Activated CD4-positive, alpha-beta T cell treated with anti-CD3 and anti-CD28 coated beads, Interleukin-2, Interleukin-6, amounts not matched to agents 100 ng/mL and 50 ng/mL, durations not matched to agents 16 hours and 8 hours (primary cell): ENCODE data around the gene TBCD.
"Not testable (repeated sequence)": the region's sequence is repeated elsewhere in the genome, so short reads cannot be mapped to it uniquely, and the experiment has no call there.

Experiments
- DNase-seq: peaks from one replicate; pipeline ENCODE4 v3.0.0-alpha.2; 2020

TBCD gene

DNA sequence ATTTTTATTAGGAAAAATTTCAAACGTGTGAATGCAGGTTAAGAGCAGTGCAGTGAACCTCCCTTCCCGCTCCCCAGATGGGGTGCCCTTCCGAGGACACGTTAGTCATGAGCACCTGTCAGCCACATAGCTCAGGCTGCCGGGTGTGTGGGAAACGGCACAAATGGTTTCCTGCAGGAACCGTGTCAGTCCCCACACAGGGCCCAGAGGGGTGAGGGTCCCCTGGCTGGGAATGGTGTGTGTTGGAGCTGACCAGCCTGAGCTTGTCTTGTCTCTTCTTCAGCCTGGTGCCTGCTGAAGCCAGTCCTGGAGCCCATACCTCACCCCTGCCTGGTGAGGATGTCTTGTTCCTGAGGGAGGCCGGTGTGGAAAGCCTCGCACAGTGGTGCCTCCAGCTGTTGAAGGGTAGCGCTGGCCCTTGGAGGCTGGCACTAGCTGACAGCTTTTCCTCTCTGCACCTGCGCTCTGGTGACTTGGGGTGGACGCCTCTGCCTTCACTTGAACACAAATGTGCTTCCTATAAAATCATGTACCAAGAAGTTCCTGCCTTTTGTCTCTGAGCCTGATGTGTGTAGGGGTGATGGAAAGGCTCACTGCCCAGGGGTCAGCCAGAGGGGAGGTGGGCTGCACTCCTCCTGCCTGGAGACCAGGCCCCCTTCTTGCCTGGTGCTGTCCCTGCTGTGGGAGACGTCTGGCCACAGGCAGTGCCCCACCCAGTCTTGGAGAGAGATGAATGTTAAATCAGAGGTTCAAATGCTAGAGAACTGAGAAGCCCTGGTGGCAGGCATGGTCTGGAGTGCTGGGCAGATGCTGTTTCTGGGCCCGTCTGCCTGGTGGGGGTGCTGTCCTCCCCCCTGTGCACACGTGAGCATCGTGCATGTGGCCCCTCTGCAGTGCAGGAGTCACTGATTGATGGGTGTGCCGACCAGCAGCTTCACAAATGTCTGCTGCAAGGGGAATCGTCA is 190.6 kb downstream of the TBCD start:
- DNase-seq = no peak

DNA sequence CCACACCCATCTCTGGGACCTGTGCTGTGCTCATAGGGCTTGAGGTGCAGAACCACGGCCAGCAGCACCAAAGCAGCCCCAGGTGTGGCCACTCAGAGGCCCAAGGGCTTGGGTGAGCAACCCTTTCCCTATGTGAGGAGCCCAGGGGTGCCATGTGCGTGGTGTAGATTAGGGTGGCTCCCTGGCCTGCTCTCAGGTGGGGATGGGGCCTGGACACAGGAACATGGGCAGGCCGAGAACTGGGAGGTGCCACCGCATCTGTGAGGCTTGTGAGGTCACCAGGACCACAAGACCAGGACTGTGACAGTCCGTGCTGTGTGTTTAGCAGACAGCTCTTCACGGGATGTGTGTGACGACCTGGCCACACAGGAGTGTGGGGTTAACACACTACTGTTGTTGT is 191.5 kb downstream of the TBCD start:
- no peak for DNase-seq

DNA sequence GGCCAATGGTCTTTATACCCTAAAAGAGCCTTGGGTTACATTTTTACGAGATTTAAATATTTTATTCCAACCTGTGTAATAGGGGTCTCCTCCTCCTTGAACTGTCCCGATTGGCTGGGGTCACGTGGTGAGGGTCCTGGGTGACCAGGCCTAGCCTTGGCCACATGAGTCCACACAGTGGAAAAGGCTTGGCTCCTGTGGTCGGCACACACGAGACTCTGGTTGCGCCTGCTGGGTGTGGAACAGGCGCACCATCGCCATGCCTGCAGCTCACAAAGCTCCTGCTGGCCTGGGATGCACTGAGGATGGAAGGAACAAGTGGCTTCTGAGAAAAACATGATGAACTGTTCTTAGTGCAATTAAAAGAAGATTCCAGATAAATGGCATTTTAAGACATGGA is 191.9 kb downstream of the TBCD start:
- no peak for DNase-seq

GRCh38 chr17:82944990-82945389 is 193.1 kb downstream of the TBCD start:
- DNase-seq = no peak

- DNase-seq = no peak
Observed at GRCh38 chr17:82946081-82946480, 194.2 kb downstream of the TBCD start.

- DNase-seq = no peak
Observed at GRCh38 chr17:82947051-82947991, 195.5 kb downstream of the TBCD start.

DNA sequence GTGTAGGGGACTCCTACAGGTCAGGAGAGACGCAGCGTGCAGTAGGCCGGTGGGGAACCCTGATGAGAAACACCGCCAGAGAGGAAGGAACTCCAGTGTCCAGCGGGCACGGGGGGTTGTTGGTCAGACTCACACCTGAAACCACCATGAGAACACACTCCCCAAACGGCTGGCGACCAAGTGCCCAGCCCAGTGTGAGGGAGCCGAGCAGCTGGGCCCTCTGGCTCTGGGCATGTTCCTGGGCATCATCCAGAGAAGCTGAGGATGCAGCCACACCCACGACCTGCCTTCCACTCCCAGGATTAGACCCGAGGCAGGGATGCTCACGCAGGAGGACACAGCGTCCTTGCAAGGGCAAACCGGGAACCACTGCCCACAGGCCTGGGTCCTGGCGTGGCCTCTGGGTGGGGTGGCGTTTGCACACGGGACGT is 196.2 kb downstream of the TBCD start:
- no peak for DNase-seq

DNA sequence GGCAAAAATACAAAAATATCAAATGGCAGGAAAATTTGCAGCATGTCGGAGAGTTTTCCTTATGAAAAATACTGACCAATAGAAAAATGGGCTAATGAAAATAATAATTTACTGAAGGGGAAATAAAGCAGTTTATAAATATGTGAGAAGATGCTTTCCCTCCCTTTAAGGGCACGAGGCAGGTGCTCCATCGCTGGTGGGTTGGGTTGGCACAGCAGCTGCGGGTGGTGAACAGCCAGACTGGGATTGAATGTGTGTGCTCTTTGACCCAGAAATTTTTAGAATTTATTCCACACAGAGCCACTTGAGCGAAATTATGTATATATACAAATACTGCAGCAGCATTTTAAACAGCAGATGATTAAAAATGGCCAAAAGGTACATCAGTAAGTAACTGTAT is 197.1 kb downstream of the TBCD start:
- DNase-seq = no peak

GRCh38 chr17:82949361-82949760 is 197.5 kb downstream of the TBCD start:
- DNase-seq = no peak

DNA sequence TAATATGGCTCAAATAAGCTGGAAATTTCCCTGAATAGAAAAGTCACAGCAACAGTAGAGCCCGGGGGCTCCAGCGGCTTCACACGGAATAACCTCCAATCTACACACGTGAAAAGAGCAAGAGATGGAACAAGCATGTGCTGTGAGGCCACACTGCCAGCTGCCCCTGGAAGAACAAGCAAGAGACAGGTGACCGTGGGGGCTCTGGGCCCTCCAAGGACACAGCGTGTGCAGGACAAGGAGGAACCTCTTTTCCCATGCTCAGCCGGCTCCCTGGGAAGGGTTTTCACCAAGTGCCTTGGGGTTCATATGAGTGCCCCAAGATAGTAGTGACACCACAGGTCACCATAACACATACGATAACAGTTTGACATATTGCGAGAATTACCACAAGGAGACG is 198.1 kb downstream of the TBCD start:
- no peak for DNase-seq

GRCh38 chr17:82950525-82951102 is 198.7 kb downstream of the TBCD start:
- no peak for DNase-seq

DNA sequence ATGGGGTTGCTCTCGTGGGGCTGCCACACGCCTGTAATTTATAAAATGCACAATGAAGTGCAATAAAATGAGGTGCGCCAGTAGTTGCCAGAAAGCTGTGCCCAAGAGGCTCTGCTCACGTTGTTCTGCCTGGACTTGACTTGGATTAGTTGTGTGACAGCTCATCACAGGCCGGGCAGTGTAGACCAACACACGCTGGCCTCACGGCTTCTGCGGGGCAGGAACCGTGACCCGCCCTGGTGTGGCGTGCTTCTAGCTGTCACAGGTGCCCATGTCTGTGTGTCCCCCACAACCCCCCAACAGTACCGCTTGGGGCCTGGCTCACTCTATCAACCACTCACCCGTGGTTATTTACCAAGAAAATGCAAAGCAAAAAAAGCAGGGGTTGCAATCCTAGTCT is 200.2 kb downstream of the TBCD start:
- no peak for DNase-seq

- not testable (repeated sequence) for DNase-seq
Observed at GRCh38 chr17:82955106-82955505, 203.2 kb downstream of the TBCD start.

DNA sequence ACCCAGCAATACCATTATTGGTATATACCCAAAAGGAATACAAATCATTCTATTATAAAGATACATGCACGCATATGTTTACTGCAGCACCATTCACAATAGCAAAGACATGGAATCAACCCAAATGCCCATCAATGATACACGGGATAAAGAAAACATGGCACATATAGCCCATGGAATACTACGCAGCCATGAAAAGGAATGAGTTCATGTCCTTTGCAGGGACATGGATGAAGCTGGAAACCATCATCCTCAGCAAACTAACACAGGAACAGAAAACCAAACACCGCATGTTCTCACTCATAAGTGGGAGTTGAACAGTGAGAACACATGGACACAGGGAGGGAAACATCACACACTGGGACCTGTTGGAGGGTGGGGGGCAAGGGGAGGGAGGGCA is 203.8 kb downstream of the TBCD start:
- not testable (repeated sequence) for DNase-seq

DNA sequence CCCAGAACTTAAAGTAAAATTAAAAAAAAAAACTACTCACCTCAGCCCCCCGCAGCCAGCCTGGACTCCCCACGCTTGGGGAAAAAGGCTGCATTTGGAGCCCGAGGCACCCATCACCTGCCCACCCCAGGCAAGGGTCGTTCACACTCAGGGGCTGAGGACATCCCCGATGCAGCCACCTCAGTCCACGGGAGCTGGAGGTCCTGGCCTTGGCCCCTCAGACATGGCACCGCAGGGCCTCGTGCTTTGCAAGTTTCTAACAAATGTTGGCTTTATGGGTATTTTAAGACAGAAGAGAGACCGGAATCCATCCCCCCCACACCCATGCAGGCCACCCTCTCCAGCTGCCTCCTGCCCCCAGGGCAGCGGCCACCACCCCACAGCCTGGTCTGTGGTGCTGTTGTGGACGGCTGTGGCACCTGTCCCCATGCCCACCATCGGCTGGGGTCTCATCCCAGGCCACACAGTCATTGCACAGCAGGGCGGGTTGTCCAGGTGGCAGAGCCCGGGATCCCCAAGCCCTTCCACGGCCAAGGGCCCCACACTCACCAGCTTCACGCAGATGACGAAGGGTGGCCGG is 204.4 kb downstream of the TBCD start:
- DNase-seq = no peak

DNA sequence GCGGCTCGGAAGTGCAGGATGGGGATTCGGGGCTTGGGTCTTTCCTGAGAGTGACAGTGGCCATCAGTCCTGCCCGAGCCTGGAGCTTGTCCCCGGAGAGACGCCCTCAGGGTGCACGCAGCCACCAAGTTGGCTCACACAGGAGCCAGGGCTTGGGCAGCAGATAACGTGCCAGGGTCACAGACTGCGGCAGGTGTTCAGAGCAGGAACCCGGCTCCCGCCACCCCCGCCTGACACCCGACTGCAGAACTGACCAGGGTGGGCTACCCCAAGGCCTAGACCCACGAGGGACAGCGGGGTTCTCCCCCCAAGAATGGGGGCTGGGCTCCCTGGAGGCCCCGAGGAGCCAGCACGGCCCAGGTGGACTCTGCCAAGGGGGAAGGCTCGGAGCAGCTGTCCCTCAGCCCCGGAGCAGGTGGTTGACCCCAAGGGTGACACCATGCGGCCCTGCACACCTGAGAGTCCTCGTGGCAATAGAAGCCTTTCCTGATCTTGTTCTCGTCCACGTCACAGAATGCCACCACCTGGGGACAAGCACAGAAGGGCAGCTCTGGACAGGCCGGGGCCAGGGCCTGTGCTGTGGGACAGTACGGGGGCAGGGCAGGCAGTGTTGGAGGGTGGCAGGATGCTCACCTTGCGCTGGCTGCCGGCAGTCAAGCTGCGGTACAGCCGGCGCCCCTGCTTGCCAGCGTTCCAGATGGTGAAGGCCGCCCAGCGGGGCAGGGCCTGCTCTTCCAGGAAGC is 205.0 kb downstream of the TBCD start:
- no peak for DNase-seq

DNA sequence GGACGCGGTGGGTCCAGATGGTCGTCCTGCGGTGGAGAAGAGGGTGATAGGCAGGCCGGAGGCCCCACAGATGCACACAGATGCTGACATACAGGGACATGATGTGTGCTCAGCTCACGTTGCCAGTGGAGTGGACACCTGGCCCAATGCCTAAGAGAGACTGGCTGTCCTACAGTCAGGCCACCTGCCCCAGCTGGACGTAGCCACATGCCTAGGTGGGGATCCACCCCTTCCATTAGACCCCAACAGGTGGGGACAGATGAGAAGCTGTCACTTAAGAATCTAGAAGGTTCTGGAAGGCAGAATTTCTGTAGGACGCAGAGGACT is 205.6 kb downstream of the TBCD start:
- DNase-seq = no peak

DNA sequence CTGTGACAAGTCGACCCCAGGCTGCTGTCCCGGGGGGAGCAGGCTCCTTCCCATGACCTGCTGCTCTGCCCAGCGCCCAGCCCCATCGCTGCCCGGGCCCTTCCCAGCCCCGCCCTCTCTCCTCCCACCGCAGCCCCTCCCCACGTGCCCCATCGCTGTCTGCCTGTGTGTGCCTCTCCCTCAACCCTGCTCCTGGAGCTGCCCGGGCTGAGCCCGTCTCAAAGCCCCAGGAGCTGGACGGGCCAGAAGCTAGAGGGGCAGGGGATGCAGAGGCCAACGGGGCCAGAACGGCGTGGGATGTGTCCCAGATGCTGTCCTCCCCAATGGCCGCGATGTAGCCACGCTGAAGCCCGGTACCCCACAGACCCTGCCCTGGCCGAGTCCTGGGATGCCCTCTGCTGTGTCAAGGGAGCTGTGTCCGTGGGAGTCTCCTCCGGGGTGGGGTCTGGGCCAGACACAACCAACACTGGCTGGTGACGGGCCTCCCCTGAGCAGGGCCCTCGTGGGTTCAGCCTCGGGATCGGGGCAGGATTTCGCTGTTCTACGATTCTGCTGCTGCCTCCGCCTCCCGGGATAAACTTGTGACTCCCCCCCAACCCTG is 206.2 kb downstream of the TBCD start:
- DNase-seq = no peak

DNA sequence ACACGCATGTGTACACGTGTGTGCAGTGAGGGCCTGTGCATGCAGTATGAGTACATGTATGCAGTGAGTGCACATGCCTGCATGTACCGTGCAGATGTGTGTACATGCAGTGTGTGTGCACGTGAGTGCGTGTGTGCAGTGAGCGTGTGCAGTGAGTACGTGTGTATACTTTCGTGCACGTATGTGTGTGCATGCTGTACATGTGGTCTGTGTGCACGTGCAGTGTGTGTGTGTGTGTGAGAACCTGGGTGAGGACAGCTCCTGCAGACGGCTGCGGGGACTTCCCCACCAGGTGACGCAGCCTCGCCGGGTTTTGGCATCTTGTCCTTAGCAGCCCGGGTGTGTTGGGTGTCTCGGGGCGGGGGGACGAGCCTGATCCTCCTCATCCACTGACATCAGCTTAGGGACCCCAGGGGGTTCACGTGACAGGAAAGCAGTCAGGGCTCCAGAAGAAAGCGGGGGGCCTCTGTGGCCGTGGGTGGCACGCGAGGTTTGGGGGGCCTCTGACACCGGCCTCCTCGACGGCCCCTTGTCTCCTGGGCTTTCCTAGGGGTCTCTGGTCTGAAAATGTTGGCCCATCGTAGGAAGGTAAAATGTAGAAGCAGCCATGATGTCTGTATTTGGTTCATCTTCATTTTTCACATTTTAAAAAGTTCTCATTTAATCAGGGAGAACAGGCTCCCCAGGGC is 207.5 kb downstream of the TBCD start:
- DNase-seq = no peak

DNA sequence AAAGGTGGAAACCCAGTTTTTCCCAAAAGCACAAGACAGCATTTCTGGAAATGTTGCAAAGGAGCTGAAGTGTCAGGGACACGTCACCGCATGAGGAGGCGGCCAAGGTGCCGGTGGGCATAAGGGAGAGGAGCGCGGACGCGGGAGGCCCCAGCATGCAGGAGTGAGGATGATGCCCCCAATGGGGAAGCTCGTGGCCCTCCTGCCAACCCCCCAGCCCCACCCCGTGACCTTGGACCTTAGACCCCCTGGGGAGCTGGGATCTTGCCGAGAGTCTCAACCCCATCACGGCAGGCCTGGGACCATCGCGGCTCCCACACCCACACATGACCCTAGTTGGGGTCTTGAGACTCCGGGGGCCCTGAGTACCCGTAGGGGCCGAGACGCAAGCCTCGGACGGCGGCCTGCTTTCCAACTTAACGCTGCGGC is 208.1 kb downstream of the TBCD start:
- DNase-seq = no peak
